ENCODE measurements around the gene KAT6B.

The KAT6B gene

DNA sequence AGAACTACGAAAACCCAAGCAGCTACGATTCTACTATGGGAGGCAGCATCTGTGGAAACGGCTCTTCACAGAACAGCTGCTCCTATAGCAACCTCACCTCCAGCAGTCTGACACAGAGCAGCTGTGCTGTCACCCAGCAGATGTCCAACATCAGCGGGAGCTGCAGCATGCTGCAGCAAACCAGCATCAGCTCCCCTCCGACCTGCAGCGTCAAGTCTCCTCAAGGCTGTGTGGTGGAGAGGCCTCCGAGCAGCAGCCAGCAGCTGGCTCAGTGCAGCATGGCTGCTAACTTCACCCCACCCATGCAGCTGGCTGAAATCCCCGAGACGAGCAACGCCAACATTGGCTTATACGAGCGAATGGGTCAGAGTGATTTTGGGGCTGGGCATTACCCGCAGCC, 203.5 kb downstream of the KAT6B start:
- no peak overlapping the region for H3K4ac ChIP-seq (ENCODE audit: low read length)
- no peaks in the 10 kb centered on the region for H3K79me1 ChIP-seq (ENCODE audit: low read depth, low read length)
- no peak overlapping the region for H3K9ac ChIP-seq (ENCODE audit: low read depth, low read length, poor library complexity)
- no peak overlapping the region for H3K4me2 ChIP-seq (ENCODE audit: insufficient read depth, low read length, poor library complexity, severe bottlenecking)
- no peak for DNase-seq (ENCODE audit: low spot score)
- no peak overlapping the region for H3K23ac ChIP-seq (ENCODE audit: low read depth, low read length, poor library complexity)
- no peak overlapping the region for H2AK5ac ChIP-seq (ENCODE audit: low read depth, low read length)
- no peak overlapping the region for H4K8ac ChIP-seq (ENCODE audit: low read depth, low read length)
- H3K27me3 ChIP-seq (ENCODE audit: control insufficient read depth in 3 of 3, insufficient read depth in 3 of 3, low read depth in 1 of 3, low read length in 3 of 3), result no peaks in the 10 kb centered on the region
- no CpG with 5 or more reads among the region's 13 CpGs for WGBS, 2 donors (ENCODE audit: extremely low coverage in 2 of 2, insufficient read length in 2 of 2, insufficient replicate concordance in 1 of 2)
- no peak overlapping the region for H2BK120ac ChIP-seq (ENCODE audit: low read depth, low read length)
- peak overlapping the region; percentile 39 for H2BK5ac ChIP-seq (ENCODE audit: low read length)
- H2AFZ ChIP-seq (ENCODE audit: low read length), result no peak overlapping the region
- H3K14ac ChIP-seq (ENCODE audit: low read length), result no peak overlapping the region
- peak overlapping the region; percentile 28 for H3K18ac ChIP-seq (ENCODE audit: low read length)
- H4K91ac ChIP-seq (ENCODE audit: low read depth, low read length, poor library complexity), result no peak overlapping the region
- no peak overlapping the region for H2BK12ac ChIP-seq (ENCODE audit: low read length)
- no peaks in the 10 kb centered on the region for H3K9me3 ChIP-seq (replicated peaks in 1 of 2; ENCODE audit: control insufficient read depth in 2 of 2, insufficient read depth in 1 of 2, low read depth in 1 of 2, low read length in 2 of 2)
- no peak overlapping the region for H3K27ac ChIP-seq (replicated peaks; ENCODE audit: low read length)
- H3K4me3 ChIP-seq (ENCODE audit: low read length in 2 of 2), result no peak overlapping the region
- H3K36me3 ChIP-seq (replicated peaks in 1 of 2; ENCODE audit: control insufficient read depth in 2 of 2, insufficient read depth in 2 of 2, low read length in 2 of 2), result peaks cover 22 to 63% of the 10 kb centered on the region in 2 donors
- H3K4me1 ChIP-seq (ENCODE audit: control insufficient read depth in 2 of 2, insufficient read depth in 1 of 2, low read depth in 1 of 2, low read length in 2 of 2), result no peaks in the 10 kb centered on the region
- no peak overlapping the region for H2BK15ac ChIP-seq (ENCODE audit: low read length)

DNA sequence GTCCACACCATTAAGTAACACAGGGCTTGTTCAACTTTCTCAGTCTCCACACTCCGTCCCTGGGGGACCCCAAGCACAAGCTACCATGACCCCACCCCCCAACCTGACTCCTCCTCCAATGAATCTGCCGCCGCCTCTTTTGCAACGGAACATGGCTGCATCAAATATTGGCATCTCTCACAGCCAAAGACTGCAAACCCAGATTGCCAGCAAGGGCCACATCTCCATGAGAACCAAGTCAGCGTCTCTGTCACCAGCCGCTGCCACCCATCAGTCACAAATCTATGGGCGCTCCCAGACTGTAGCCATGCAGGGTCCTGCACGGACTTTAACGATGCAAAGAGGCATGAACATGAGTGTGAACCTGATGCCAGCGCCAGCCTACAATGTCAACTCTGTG, 204.0 kb downstream of the KAT6B start:
- Histone ChIP-seq H2BK15ac (ENCODE audit: low read length) (no peak overlapping the region), H2AFZ (ENCODE audit: low read length) (no peak overlapping the region), H3K27ac (replicated peaks; ENCODE audit: low read length) (no peak overlapping the region), H3K36me3 (replicated peaks in 1 of 2; ENCODE audit: control insufficient read depth in 2 of 2, insufficient read depth in 2 of 2, low read length in 2 of 2) (peaks cover 18 to 58% of the 10 kb centered on the region in 2 donors), H2BK12ac (ENCODE audit: low read length) (no peak overlapping the region), H3K9ac (ENCODE audit: low read depth, low read length, poor library complexity) (peak overlapping the region; percentile 35), H2BK5ac (ENCODE audit: low read length) (peak overlapping the region; percentile 39), H2AK5ac (ENCODE audit: low read depth, low read length) (no peak overlapping the region), H4K8ac (ENCODE audit: low read depth, low read length) (no peak overlapping the region), H2BK120ac (ENCODE audit: low read depth, low read length) (no peak overlapping the region), H3K4ac (ENCODE audit: low read length) (no peak overlapping the region), H3K79me1 (ENCODE audit: low read depth, low read length) (no peaks in the 10 kb centered on the region), H3K4me1 (ENCODE audit: control insufficient read depth in 2 of 2, insufficient read depth in 1 of 2, low read depth in 1 of 2, low read length in 2 of 2) (no peaks in the 10 kb centered on the region), H3K18ac (ENCODE audit: low read length) (no peak overlapping the region), H3K4me3 (ENCODE audit: low read length in 2 of 2) (no peak overlapping the region), H3K27me3 (ENCODE audit: control insufficient read depth in 3 of 3, insufficient read depth in 3 of 3, low read depth in 1 of 3, low read length in 3 of 3) (no peaks in the 10 kb centered on the region), H3K23ac (ENCODE audit: low read depth, low read length, poor library complexity) (no peak overlapping the region), H3K4me2 (ENCODE audit: insufficient read depth, low read length, poor library complexity, severe bottlenecking) (no peak overlapping the region), H4K91ac (ENCODE audit: low read depth, low read length, poor library complexity) (no peak overlapping the region), H3K9me3 (replicated peaks in 1 of 2; ENCODE audit: control insufficient read depth in 2 of 2, insufficient read depth in 1 of 2, low read depth in 1 of 2, low read length in 2 of 2) (no peaks in the 10 kb centered on the region), H3K14ac (ENCODE audit: low read length) (no peak overlapping the region)
- no CpG with 5 or more reads among the region's 10 CpGs for WGBS, 2 donors (ENCODE audit: extremely low coverage in 2 of 2, insufficient read length in 2 of 2, insufficient replicate concordance in 1 of 2)
- DNase-seq (ENCODE audit: low spot score), result no peak

DNA sequence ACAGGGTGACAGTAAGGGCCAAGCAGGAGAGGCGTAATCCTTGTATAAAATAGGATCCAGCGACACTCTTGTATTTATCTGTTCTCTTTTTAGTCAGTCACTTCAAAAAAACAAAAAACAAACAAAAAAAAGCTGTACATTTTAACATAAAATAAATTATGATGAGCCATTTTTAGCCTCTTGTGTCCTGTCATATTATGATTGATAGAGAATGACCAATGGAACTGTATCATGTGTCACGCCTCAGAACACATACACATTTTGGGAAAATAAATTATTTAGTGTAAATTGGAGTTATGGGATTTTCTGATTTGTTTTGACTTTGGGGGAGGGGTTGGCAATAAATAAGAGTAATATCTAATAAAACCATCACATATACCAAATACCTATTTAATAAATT, 205.7 kb downstream of the KAT6B start:
- no CpG with 5 or more reads among the region's 3 CpGs for WGBS, 2 donors (ENCODE audit: extremely low coverage in 2 of 2, insufficient read length in 2 of 2, insufficient replicate concordance in 1 of 2)
- DNase-seq (ENCODE audit: low spot score), result no peak
- no peaks in the 10 kb centered on the region for H3K9me3 ChIP-seq (replicated peaks in 1 of 2; ENCODE audit: control insufficient read depth in 2 of 2, insufficient read depth in 1 of 2, low read depth in 1 of 2, low read length in 2 of 2)
- H3K27me3 ChIP-seq (ENCODE audit: control insufficient read depth in 3 of 3, insufficient read depth in 3 of 3, low read depth in 1 of 3, low read length in 3 of 3), result no peaks in the 10 kb centered on the region
- no peak overlapping the region for H2BK5ac ChIP-seq (ENCODE audit: low read length)
- no peak overlapping the region for H4K91ac ChIP-seq (ENCODE audit: low read depth, low read length, poor library complexity)
- peaks cover 17 to 41% of the 10 kb centered on the region in 2 donors for H3K36me3 ChIP-seq (replicated peaks in 1 of 2; ENCODE audit: control insufficient read depth in 2 of 2, insufficient read depth in 2 of 2, low read length in 2 of 2)
- no peak overlapping the region for H2AK5ac ChIP-seq (ENCODE audit: low read depth, low read length)
- no peak overlapping the region for H3K23ac ChIP-seq (ENCODE audit: low read depth, low read length, poor library complexity)
- H3K9ac ChIP-seq (ENCODE audit: low read depth, low read length, poor library complexity), result no peak overlapping the region
- H2BK120ac ChIP-seq (ENCODE audit: low read depth, low read length), result no peak overlapping the region
- no peak overlapping the region for H2BK12ac ChIP-seq (ENCODE audit: low read length)
- H2AFZ ChIP-seq (ENCODE audit: low read length), result no peak overlapping the region
- no peaks in the 10 kb centered on the region for H3K79me1 ChIP-seq (ENCODE audit: low read depth, low read length)
- no peaks in the 10 kb centered on the region for H3K4me1 ChIP-seq (ENCODE audit: control insufficient read depth in 2 of 2, insufficient read depth in 1 of 2, low read depth in 1 of 2, low read length in 2 of 2)
- no peak overlapping the region for H3K4me2 ChIP-seq (ENCODE audit: insufficient read depth, low read length, poor library complexity, severe bottlenecking)
- H4K8ac ChIP-seq (ENCODE audit: low read depth, low read length), result no peak overlapping the region
- no peak overlapping the region for H3K27ac ChIP-seq (replicated peaks; ENCODE audit: low read length)
- H2BK15ac ChIP-seq (ENCODE audit: low read length), result no peak overlapping the region
- H3K18ac ChIP-seq (ENCODE audit: low read length), result no peak overlapping the region
- no peak overlapping the region for H3K4me3 ChIP-seq (ENCODE audit: low read length in 2 of 2)
- no peak overlapping the region for H3K4ac ChIP-seq (ENCODE audit: low read length)
- no peak overlapping the region for H3K14ac ChIP-seq (ENCODE audit: low read length)

DNA sequence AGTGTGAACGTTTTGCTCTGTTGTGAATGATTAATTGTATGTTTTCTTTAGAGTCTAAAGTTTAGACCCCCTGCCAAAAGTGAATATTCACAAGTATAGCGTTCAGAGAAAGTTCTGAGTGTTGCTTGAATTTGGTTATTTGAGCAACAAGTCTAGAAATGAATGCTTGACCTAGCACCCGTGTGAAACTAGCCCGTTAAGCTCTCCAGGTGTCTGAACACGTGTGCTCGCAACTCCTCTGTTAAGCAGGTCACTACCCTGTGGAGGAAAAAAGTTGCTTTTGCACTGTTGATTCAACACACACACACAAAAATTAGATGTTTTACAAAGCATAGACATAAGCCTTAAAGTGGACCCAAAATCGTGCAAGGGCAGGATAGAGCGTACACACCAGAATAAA, 206.4 kb downstream of the KAT6B start:
- Histone ChIP-seq H2BK5ac (ENCODE audit: low read length) (no peak overlapping the region), H3K4me1 (ENCODE audit: control insufficient read depth in 2 of 2, insufficient read depth in 1 of 2, low read depth in 1 of 2, low read length in 2 of 2) (no peaks in the 10 kb centered on the region), H3K18ac (ENCODE audit: low read length) (no peak overlapping the region), H3K79me1 (ENCODE audit: low read depth, low read length) (no peaks in the 10 kb centered on the region), H2BK120ac (ENCODE audit: low read depth, low read length) (no peak overlapping the region), H4K8ac (ENCODE audit: low read depth, low read length) (no peak overlapping the region), H3K27ac (replicated peaks; ENCODE audit: low read length) (no peak overlapping the region), H3K27me3 (ENCODE audit: control insufficient read depth in 3 of 3, insufficient read depth in 3 of 3, low read depth in 1 of 3, low read length in 3 of 3) (no peaks in the 10 kb centered on the region), H3K4ac (ENCODE audit: low read length) (no peak overlapping the region), H2BK15ac (ENCODE audit: low read length) (no peak overlapping the region), H2AFZ (ENCODE audit: low read length) (no peak overlapping the region), H2AK5ac (ENCODE audit: low read depth, low read length) (no peak overlapping the region), H3K36me3 (replicated peaks in 1 of 2; ENCODE audit: control insufficient read depth in 2 of 2, insufficient read depth in 2 of 2, low read length in 2 of 2) (peaks cover 16 to 35% of the 10 kb centered on the region in 2 donors), H3K4me3 (ENCODE audit: low read length in 2 of 2) (no peak overlapping the region), H3K9me3 (replicated peaks in 1 of 2; ENCODE audit: control insufficient read depth in 2 of 2, insufficient read depth in 1 of 2, low read depth in 1 of 2, low read length in 2 of 2) (no peaks in the 10 kb centered on the region), H3K23ac (ENCODE audit: low read depth, low read length, poor library complexity) (no peak overlapping the region), H3K14ac (ENCODE audit: low read length) (no peak overlapping the region), H3K9ac (ENCODE audit: low read depth, low read length, poor library complexity) (no peak overlapping the region), H4K91ac (ENCODE audit: low read depth, low read length, poor library complexity) (no peak overlapping the region), H3K4me2 (ENCODE audit: insufficient read depth, low read length, poor library complexity, severe bottlenecking) (no peak overlapping the region), H2BK12ac (ENCODE audit: low read length) (no peak overlapping the region)
- no peak for DNase-seq (ENCODE audit: low spot score)
- no CpG with 5 or more reads among the region's 8 CpGs for WGBS, 2 donors (ENCODE audit: extremely low coverage in 2 of 2, insufficient read length in 2 of 2, insufficient replicate concordance in 1 of 2)
